Activated CD8-positive, alpha-beta memory T cell treated with anti-CD3 and anti-CD28 coated beads, Interleukin-2, amount 10 ng/mL, durations not matched to agents 7 days and 5 days (primary cell): Measurements from ENCODE around the gene AGTPBP1. TPM values are rescaled to one million over a fixed set of nuclear protein-coding genes. Genes with fewer than 3 reads are reported as not detected.

Experiments
- total RNA-seq, 2 experiments: library from RNA; stranded (reverse); gene quantifications; one replicate each; pipeline ENCODE4 v1.2.3, GENCODE V29; 2021

The AGTPBP1 gene
- total RNA-seq, 2 experiments from 2014 or later, result 22.9 to 30.8 TPM

Other genes with a start within 250 kb of the AGTPBP1 start
- gene NAA35, start 199.2 kb upstream of the AGTPBP1 start, total RNA-seq, result 10 to 100 TPM; 25.5 to 27.7 TPM